ACC112 (cell line): Measurements from ENCODE around the gene ZNF787.
"Not testable (repeated sequence)": the region's sequence is repeated elsewhere in the genome, so short reads cannot be mapped to it uniquely, and the experiment has no call there.

Experiments used
- H2AFZ ChIP-seq: fragments of 200-600 bp; sonication (generic); one replicate; pipeline ENCODE4 v1.6.0; 2017; ENCODE audit warnings: antibody characterized with exemption, low read length; ENCODE audit not compliant: unreplicated experiment
- H3K27ac ChIP-seq: fragments of 200-600 bp; sonication (generic); 2 replicates; pipeline ENCODE4 v1.5.1; 2014; ENCODE audit warnings: low read depth, mild to moderate bottlenecking, antibody characterized with exemption, low read length, moderate library complexity
- H3K27me3 ChIP-seq: fragments of 200-600 bp; sonication (generic); 2 replicates; pipeline ENCODE4 v1.6.1; 2014; ENCODE audit warnings: mild to moderate bottlenecking, antibody characterized with exemption, low read length, moderate library complexity, mixed read lengths; ENCODE audit not compliant: insufficient read depth
- H3K36me3 ChIP-seq: fragments of 200-600 bp; sonication (generic); 2 replicates; pipeline ENCODE4 v1.6.1; 2016; ENCODE audit warnings: mild to moderate bottlenecking, antibody characterized with exemption, low read length, moderate library complexity, mixed read lengths; ENCODE audit not compliant: insufficient read depth
- H3K4me1 ChIP-seq: fragments of 200-600 bp; sonication (generic); one replicate; pipeline ENCODE4 v1.6.1; 2016; ENCODE audit warnings: low read length, mixed read lengths; ENCODE audit not compliant: insufficient read depth, unreplicated experiment, control insufficient read depth
- H3K4me3 ChIP-seq: fragments of 200-600 bp; sonication (generic); 2 replicates; pipeline ENCODE4 v1.5.1; 2014; ENCODE audit warnings: mild to moderate bottlenecking, low read depth, low read length
- H3K79me2 ChIP-seq: fragments of 200-600 bp; sonication (generic); one replicate; pipeline ENCODE4 v1.6.0; 2016; ENCODE audit warnings: low read length; ENCODE audit not compliant: control insufficient read depth, unreplicated experiment, insufficient read depth

Gene ZNF787

DNA sequence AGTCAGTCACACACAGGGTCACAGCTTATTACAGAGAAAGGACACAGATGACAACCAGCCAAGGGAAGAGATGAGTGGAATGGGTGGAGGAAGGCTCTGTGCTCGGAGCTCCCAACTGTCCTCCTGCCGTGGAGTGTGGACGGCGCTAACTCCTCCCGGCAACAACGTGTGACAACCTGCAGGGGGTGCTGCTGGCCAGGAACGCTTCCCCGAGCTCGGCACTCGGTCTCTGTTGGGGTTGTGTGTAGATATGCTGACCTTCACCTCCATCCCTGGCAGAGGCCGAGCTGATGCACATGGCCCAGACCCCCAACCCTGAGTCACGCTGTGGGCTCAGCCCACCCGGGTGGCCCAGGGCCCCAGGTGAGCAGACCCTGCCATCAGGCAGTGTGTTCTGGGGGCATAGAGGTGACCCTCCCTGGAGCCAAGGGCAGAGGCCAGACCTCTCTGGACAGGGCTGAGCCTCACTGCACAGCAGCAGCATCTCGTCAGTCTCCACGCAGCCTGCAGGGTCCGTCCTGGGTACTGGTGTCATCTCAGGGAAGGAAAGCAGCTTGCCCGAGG is 34.1 kb upstream of the ZNF787 start:
- Histone ChIP-seq H3K79me2 (peaks cover 2% of the 10 kb centered on the region), H3K27ac (no peak overlapping the region), H3K27me3 (no peaks in the 10 kb centered on the region), H3K4me3 (no peak overlapping the region), H2AFZ (no peak overlapping the region), H3K36me3 (no peaks in the 10 kb centered on the region), H3K4me1 (no peaks in the 10 kb centered on the region)

DNA sequence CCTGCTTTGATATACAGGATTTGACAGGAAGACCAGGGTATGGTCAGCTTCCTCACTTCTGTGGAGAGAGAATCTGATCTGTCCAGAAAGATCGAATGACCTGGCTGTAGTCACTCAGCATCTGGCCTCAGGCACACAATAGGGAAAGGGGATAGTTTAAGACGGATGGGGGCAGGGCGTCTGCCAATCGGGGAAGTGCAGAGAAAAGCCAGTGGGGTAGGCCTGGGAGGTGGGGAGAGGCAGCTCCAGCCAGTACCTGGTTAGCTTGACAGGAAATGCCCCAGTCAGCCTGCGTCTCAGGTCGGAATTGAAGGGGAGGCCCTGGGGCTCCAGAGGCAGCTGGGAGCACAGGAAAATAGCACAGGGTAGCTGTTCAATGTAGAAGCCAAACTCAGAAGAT is 32.4 kb upstream of the ZNF787 start:
- no peak overlapping the region for H3K4me3 ChIP-seq
- no peak overlapping the region for H2AFZ ChIP-seq
- H3K79me2 ChIP-seq = peaks cover 2% of the 10 kb centered on the region
- no peaks in the 10 kb centered on the region for H3K27me3 ChIP-seq
- H3K4me1 ChIP-seq = no peaks in the 10 kb centered on the region
- no peaks in the 10 kb centered on the region for H3K36me3 ChIP-seq
- no peak overlapping the region for H3K27ac ChIP-seq

DNA sequence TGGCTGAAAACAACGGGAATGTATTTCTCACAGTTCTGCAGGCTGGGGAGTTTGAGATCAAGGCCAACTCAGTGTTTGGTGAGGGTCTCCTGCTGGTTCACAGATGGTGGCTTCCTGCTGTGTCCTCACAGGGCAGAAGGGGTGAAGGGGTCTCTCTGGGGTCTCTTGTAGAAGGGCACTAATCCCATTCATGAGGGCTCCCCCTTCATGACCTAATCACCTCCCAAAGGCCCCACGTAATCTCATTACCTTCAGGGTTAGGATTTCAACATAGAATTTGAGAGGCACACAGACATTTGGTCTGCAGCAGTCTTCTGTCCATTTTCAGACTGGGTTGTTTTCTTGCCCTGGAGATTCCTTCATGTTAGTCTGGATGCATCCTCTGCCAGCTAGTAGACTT is 31.5 kb upstream of the ZNF787 start:
- Histone ChIP-seq H3K27me3 (no peaks in the 10 kb centered on the region), H3K4me3 (no peak overlapping the region), H3K27ac (no peak overlapping the region), H3K36me3 (no peaks in the 10 kb centered on the region), H2AFZ (no peak overlapping the region), H3K4me1 (no peaks in the 10 kb centered on the region), H3K79me2 (peaks cover 2% of the 10 kb centered on the region)

DNA sequence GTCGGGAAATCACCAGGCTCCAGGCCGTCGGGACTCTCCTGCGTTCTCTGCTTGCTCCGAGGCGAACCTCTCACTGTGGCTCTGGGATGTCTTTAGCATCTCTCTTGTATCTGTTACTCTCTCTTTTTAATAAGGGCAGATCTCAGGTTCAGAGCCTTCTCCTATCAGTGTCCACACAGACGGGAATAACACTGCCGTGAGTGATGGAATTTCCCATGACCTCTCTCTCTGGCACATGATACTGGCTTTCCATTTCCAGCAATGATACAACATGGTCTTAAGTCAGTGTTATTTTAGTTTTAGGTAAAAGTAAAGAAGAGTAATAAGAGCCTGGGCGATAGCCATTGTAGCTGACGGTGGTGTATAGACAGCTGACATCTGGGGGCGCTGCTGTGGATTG is 29.3 kb upstream of the ZNF787 start:
- Histone ChIP-seq H3K4me3 (no peak overlapping the region), H2AFZ (no peak overlapping the region), H3K79me2 (peaks cover 2% of the 10 kb centered on the region), H3K27ac (no peak overlapping the region), H3K27me3 (no peaks in the 10 kb centered on the region), H3K4me1 (no peaks in the 10 kb centered on the region), H3K36me3 (no peaks in the 10 kb centered on the region)

DNA sequence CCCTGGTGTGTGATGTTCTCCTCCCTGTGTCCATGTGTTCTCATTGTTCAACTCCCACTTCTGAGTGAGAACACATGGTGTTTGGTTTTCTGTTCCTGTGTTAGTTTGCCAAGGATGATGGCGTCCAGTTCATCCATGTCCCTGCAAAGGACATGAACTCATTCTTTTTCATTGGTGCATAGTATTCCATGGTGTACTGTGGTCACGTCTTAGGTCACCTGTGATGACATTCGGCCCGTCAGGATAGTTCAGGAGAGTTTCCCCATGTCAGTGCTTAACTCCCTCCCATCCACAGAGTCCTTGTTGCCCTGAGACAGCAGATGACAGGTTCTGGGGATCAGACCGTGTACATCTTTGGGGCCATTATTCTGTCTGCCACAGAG is 28.6 kb upstream of the ZNF787 start:
- Histone ChIP-seq H3K27me3 (no peaks in the 10 kb centered on the region), H3K4me3 (no peak overlapping the region), H3K27ac (no peak overlapping the region), H3K79me2 (peaks cover 2% of the 10 kb centered on the region), H3K36me3 (no peaks in the 10 kb centered on the region), H3K4me1 (no peaks in the 10 kb centered on the region), H2AFZ (no peak overlapping the region)

DNA sequence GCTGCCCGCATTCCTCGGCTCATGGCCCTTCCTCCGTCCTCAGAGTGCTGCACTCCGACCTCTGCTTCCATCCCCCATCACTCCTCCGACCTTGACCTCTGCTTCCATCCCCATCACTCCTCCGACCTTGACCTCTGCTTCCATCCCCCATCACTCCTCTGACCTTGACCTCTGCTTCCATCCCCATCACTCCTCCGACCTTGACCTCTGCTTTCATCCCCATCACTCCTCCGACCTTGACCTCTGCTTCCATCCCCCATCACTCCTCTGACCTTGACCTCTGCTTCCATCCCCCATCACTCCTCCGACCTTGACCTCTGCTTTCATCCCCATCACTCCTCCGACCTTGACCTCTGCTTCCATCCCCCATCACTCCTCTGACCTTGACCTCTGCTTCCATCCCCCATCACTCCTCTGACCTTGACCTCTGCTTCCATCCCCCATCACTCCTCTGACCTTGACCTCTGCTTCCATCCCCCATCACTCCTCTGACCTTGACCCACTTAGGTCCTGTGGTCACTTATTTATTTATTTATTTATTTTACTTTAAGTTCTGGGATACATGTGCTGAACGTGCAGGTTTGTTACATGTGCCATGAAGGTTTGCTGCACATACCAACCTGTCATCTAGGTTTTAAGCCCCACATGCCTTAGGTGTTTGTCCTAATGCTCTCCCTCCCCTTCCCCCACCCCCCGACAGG is 28.0 kb upstream of the ZNF787 start:
- H3K27me3 ChIP-seq, H2AFZ ChIP-seq, H3K4me3 ChIP-seq, H3K27ac ChIP-seq, H3K4me1 ChIP-seq, H3K79me2 ChIP-seq, H3K36me3 ChIP-seq: not testable (repeated sequence)

DNA sequence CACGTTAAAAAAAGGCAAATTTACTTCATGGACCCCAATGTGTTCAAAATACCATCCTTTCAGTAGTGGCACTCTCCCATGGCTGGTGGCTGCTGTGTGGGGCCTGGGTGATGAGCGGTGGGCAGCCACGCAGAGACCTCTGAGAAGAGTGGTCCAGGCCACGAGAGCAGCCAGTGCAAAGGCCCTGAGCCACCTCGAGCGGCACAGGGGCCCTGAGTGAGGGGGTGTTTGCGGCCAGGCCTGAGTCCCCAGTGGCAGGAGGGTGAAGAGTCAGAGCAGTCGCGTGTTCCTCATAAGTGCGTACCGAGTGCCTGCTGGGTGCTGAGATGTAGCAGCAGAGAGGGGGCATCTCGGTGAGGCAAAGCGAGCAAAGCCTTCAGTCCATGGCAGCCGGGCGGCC is 27.0 kb upstream of the ZNF787 start:
- no peak overlapping the region for H3K27ac ChIP-seq

DNA sequence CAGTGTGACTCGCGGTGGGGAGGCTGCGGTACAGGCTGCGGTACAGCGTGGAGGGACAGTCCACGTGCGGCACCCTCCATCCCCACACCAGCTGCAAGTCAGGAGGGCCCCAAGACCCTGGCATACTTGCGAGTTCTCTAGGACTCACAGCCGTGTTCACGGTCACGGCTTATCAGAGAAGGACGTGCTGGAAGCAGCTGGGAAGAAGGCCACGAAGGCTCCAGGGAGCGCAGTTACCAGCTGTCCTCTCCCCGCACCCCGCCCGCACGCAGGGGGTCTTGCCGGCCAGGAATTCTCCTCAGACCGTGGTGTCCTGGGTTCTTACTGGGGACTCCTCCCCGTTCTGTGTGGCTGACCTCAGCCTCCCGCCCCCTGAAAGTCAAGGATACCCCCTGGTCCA is 26.2 kb upstream of the ZNF787 start:
- Histone ChIP-seq H3K79me2 (peaks cover 9% of the 10 kb centered on the region), H3K36me3 (no peaks in the 10 kb centered on the region), H3K27ac (no peak overlapping the region), H3K4me1 (no peaks in the 10 kb centered on the region), H2AFZ (no peak overlapping the region), H3K27me3 (no peaks in the 10 kb centered on the region), H3K4me3 (no peak overlapping the region)

More for the DNA sequence above, 27.0 kb upstream of the ZNF787 start:
- Histone ChIP-seq H3K4me1 (no peaks in the 10 kb centered on the region), H3K4me3 (no peak overlapping the region), H3K27me3 (no peaks in the 10 kb centered on the region), H3K79me2 (peaks cover 6% of the 10 kb centered on the region), H3K36me3 (no peaks in the 10 kb centered on the region), H2AFZ (no peak overlapping the region)

DNA sequence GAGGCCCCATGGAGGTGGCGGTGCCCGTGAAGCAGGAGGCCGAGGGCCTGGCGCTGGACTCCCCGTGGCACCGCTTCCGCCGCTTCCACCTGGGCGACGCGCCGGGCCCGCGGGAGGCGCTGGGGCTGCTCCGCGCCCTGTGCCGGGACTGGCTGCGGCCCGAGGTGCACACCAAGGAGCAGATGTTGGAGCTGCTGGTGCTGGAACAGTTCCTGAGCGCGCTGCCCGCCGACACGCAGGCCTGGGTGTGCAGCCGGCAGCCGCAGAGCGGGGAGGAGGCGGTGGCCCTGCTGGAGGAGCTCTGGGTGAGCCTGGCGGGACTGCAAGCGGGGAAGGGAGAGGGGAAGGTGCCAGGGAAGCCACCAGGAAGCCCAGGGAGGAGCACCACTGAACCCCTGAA is 25.8 kb upstream of the ZNF787 start:
- Histone ChIP-seq H3K4me3 (no peak overlapping the region), H3K27me3 (no peaks in the 10 kb centered on the region), H3K4me1 (no peaks in the 10 kb centered on the region), H3K27ac (no peak overlapping the region), H2AFZ (no peak overlapping the region), H3K36me3 (no peaks in the 10 kb centered on the region), H3K79me2 (peaks cover 12% of the 10 kb centered on the region)

DNA sequence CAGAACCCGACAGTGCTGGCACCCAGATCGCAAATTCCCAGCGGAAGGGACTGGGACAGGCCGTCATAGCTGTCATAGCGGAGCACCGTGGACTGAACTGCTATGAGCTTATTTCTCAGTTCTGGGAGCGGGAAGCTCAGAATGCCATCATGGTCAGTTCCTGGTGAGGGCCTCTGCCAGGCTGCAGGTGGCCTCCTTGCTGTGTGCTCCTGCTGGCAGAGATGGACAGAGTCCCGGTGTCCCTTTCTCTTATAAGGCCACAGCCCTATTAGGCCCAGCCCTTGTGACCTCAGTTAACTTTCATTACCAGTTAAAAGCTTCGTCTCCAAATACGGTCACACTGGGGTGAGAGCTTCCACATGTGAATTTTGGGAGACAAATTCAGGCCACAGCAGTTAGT is 24.6 kb upstream of the ZNF787 start:
- Histone ChIP-seq H3K36me3 (no peaks in the 10 kb centered on the region), H3K27ac (no peak overlapping the region), H3K27me3 (no peaks in the 10 kb centered on the region), H3K79me2 (peaks cover 13% of the 10 kb centered on the region), H3K4me3 (no peak overlapping the region), H3K4me1 (no peaks in the 10 kb centered on the region), H2AFZ (no peak overlapping the region)

DNA sequence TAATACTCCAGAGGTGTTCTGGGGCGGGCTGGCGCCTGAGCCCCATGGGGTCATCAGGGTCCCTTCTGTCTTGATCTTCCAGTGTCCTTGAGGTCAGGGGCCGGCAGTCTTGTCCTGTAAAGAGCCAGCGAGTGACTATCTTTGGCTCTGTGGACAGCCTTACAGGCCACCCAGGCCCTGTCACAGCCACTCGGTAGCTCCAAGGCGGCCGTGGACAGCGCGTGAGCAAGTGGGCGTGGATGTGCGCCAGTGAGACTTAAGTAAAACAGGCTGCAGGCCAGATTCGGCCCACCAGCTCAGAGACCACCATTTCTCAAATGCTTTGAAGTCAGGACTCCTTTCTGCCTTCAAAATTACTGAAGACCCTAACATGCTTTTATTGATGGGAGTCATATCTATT is 23.7 kb upstream of the ZNF787 start:
- no peaks in the 10 kb centered on the region for H3K36me3 ChIP-seq
- no peak overlapping the region for H3K27ac ChIP-seq
- H3K79me2 ChIP-seq = peaks cover 10% of the 10 kb centered on the region
- H2AFZ ChIP-seq = no peak overlapping the region
- no peak overlapping the region for H3K4me3 ChIP-seq
- H3K27me3 ChIP-seq = no peaks in the 10 kb centered on the region
- H3K4me1 ChIP-seq = no peaks in the 10 kb centered on the region
